ENCODE data around the gene CDCA5. TPM values are rescaled to one million over a fixed set of nuclear protein-coding genes. Genes with fewer than 3 reads are reported as not detected.

CDCA5 gene
- total RNA-seq, 1 experiment from 2014 or later = 73.4 TPM

- Histone ChIP-seq H3K4me1 (ENCODE audit: insufficient read depth, low read length) (no peaks in the 10 kb centered on the region), H3K4me2 (ENCODE audit: low read length) (no peak overlapping the region), H4K20me1 (ENCODE audit: low read length) (no peaks in the 10 kb centered on the region), H2AFZ (ENCODE audit: low read length) (no peak overlapping the region), H3K9me2 (replicated peaks; ENCODE audit: low read length) (no peaks in the 10 kb centered on the region), H3K27ac (ENCODE audit: low read length) (no peak overlapping the region), H3K9ac (ENCODE audit: low read length) (no peak overlapping the region), H3K36me3 (ENCODE audit: low read depth, low read length) (no peaks in the 10 kb centered on the region), H3K27me3 (ENCODE audit: low read length) (no peaks in the 10 kb centered on the region), H3K9me3 (ENCODE audit: low read length) (no peaks in the 10 kb centered on the region), H3K79me2 (ENCODE audit: low read length) (no peaks in the 10 kb centered on the region), H3F3A (ENCODE audit: low read length, unreplicated experiment) (no peaks in the 10 kb centered on the region), H3K4me3 (ENCODE audit: low read length) (no peak overlapping the region)
- ATAC-seq (no peak), DNase-seq (no peak)
- ChIA-PET CTCF (no interaction called here), POLR2A (ENCODE audit: unreplicated experiment) (no interaction called here)
- no peak for TF ChIP-seq EZH2 (IDR thresholded peaks at IDR 0.05; ENCODE audit: low read length, unreplicated experiment)
- BruUV-seq (replicated peaks) = no TSS peak
- intact Hi-C loops (cut with micrococcal nuclease) = no loop called here
Observed at GRCh38 chr11:65067446-65067845, 16.4 kb downstream of the CDCA5 start.

GRCh38 chr11:65066805-65067291, 17.0 kb downstream of the CDCA5 start:
- Histone ChIP-seq H3F3A (ENCODE audit: low read length, unreplicated experiment) (no peaks in the 10 kb centered on the region), H3K79me2 (ENCODE audit: low read length) (no peaks in the 10 kb centered on the region), H3K9me3 (ENCODE audit: low read length) (no peaks in the 10 kb centered on the region), H3K4me3 (ENCODE audit: low read length) (no peak overlapping the region), H2AFZ (ENCODE audit: low read length) (no peak overlapping the region), H4K20me1 (ENCODE audit: low read length) (no peaks in the 10 kb centered on the region), H3K9me2 (replicated peaks; ENCODE audit: low read length) (no peaks in the 10 kb centered on the region), H3K27me3 (ENCODE audit: low read length) (no peaks in the 10 kb centered on the region), H3K4me2 (ENCODE audit: low read length) (no peak overlapping the region), H3K27ac (ENCODE audit: low read length) (no peak overlapping the region), H3K9ac (ENCODE audit: low read length) (no peak overlapping the region), H3K36me3 (ENCODE audit: low read depth, low read length) (no peaks in the 10 kb centered on the region), H3K4me1 (ENCODE audit: insufficient read depth, low read length) (no peaks in the 10 kb centered on the region)
- ChIA-PET CTCF (no interaction called here), POLR2A (ENCODE audit: unreplicated experiment) (no interaction called here)
- DNase-seq = no peak
- TF ChIP-seq EZH2 (IDR thresholded peaks at IDR 0.05; ENCODE audit: low read length, unreplicated experiment) = no peak
- TF ChIP-seq CTCF (conservative IDR thresholded peaks at IDR 0.05; ENCODE audit: low read depth, low read length) = no peak
- TF ChIP-seq EZH2phosphoT487 (IDR thresholded peaks at IDR 0.05; ENCODE audit: borderline replicate concordance, low read length) = no peak
- BruUV-seq (replicated peaks) = no TSS peak
- intact Hi-C loops (cut with micrococcal nuclease) = no loop called here
- ATAC-seq = no peak

GRCh38 chr11:65066315-65066714, 17.5 kb downstream of the CDCA5 start:
- no peak overlapping the region for H3K4me3 ChIP-seq (ENCODE audit: low read length)
- ATAC-seq = no peak
- CTCF ChIA-PET = no interaction called here

More at GRCh38 chr11:65066315-65066714, 17.5 kb downstream of the CDCA5 start:
- no peak overlapping the region for H3K9ac ChIP-seq (ENCODE audit: low read length)
- DNase-seq = no peak
- no peaks in the 10 kb centered on the region for H4K20me1 ChIP-seq (ENCODE audit: low read length)
- BruUV-seq (replicated peaks) = no TSS peak
- no peaks in the 10 kb centered on the region for H3K9me2 ChIP-seq (replicated peaks; ENCODE audit: low read length)
- H3K4me2 ChIP-seq (ENCODE audit: low read length) = no peak overlapping the region
- POLR2A ChIA-PET (ENCODE audit: unreplicated experiment) = no interaction called here
- no peaks in the 10 kb centered on the region for H3K27me3 ChIP-seq (ENCODE audit: low read length)
- TF ChIP-seq EZH2 (IDR thresholded peaks at IDR 0.05; ENCODE audit: low read length, unreplicated experiment) (no peak), EZH2phosphoT487 (IDR thresholded peaks at IDR 0.05; ENCODE audit: borderline replicate concordance, low read length) (no peak), CTCF (conservative IDR thresholded peaks at IDR 0.05; ENCODE audit: low read depth, low read length) (no peak)
- no peak overlapping the region for H2AFZ ChIP-seq (ENCODE audit: low read length)
- intact Hi-C loops (cut with micrococcal nuclease) = no loop called here
- no peaks in the 10 kb centered on the region for H3K36me3 ChIP-seq (ENCODE audit: low read depth, low read length)
- H3K4me1 ChIP-seq (ENCODE audit: insufficient read depth, low read length) = no peaks in the 10 kb centered on the region
- H3F3A ChIP-seq (ENCODE audit: low read length, unreplicated experiment) = no peaks in the 10 kb centered on the region
- no peaks in the 10 kb centered on the region for H3K79me2 ChIP-seq (ENCODE audit: low read length)
- no peaks in the 10 kb centered on the region for H3K9me3 ChIP-seq (ENCODE audit: low read length)
- H3K27ac ChIP-seq (ENCODE audit: low read length) = no peak overlapping the region
